ENCODE results near the gene SIRT2. TPM values are rescaled to one million over a fixed set of nuclear protein-coding genes. Genes with fewer than 3 reads are reported as not detected.
"Not testable (repeated sequence)": the region's sequence is repeated elsewhere in the genome, so short reads cannot be mapped to it uniquely, and the experiment has no call there.

SIRT2 gene
- total RNA-seq, 1 experiment from 2014 or later: 37.4 TPM

DNA sequence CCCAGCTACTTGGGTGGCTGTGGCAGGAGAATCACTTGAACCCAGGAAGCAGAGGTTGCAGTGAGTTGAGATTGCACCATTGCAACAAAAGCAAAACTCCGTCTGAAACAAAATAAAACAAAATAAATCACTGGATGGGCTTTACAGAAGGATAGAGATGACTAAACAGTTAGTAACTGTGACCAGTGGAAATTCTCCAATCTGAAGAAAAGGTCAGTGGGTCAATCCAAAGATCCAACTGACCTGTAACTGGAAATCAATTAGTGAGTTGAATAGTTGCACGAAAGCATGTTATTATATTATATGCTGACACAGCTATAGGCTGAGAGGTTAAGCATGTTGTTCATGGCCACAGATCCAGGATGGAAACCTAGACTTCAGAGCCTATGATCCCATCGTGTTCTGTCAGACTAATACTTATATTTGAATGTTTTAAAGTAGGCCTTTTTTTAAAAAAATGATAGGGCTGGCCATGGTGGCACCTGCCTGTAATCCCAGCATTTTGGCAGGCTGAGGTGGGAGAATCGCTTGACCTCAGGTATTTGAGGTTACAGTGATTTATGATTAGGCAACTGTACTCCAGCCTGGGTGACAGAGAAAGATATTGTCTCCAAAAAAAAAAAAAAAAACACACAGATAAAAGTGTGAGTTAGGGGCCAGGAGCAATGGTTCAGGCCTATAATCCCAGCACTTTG is 69.2 kb downstream of the SIRT2 start:
- CTCF ChIA-PET: interaction anchor here (0.6 to 0.8 kb wide), 3 partner anchors 21 to 194 kb away, joined by 3 read pairs; no protein-coding TSS in a partner anchor
- no peak overlapping the region for H3K27ac Mint-ChIP-seq (ENCODE audit: low read depth, unreplicated experiment)
- H3K4me3 Mint-ChIP-seq (ENCODE audit: unreplicated experiment): peak overlapping the region; percentile 77
- TF ChIP-seq, protein P1, sequence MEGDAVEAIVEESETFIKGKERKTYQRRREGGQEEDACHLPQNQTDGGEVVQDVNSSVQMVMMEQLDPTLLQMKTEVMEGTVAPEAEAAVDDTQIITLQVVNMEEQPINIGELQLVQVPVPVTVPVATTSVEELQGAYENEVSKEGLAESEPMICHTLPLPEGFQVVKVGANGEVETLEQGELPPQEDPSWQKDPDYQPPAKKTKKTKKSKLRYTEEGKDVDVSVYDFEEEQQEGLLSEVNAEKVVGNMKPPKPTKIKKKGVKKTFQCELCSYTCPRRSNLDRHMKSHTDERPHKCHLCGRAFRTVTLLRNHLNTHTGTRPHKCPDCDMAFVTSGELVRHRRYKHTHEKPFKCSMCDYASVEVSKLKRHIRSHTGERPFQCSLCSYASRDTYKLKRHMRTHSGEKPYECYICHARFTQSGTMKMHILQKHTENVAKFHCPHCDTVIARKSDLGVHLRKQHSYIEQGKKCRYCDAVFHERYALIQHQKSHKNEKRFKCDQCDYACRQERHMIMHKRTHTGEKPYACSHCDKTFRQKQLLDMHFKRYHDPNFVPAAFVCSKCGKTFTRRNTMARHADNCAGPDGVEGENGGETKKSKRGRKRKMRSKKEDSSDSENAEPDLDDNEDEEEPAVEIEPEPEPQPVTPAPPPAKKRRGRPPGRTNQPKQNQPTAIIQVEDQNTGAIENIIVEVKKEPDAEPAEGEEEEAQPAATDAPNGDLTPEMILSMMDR (IDR thresholded peaks at IDR 0.05; ENCODE audit: unreplicated experiment): no peak
- H3K4me1 Mint-ChIP-seq (ENCODE audit: insufficient read depth, unreplicated experiment): peaks cover 17% of the 10 kb centered on the region
- DNase-seq (ENCODE audit: unreplicated experiment): peak; percentile 42
- no peaks in the 10 kb centered on the region for H3K9me3 Mint-ChIP-seq (ENCODE audit: unreplicated experiment)
- H3K36me3 Mint-ChIP-seq (ENCODE audit: insufficient read depth, unreplicated experiment): peaks cover 44% of the 10 kb centered on the region
- H3K27me3 Mint-ChIP-seq (ENCODE audit: insufficient read depth, unreplicated experiment): no peaks in the 10 kb centered on the region
- intact Hi-C loops (cut with micrococcal nuclease): loop anchor here (2.0 to 5.0 kb wide), 3 partner anchors 33 to 273 kb away; no protein-coding TSS in a partner anchor
- no TSS peak for BruUV-seq (replicated peaks)
- POLR2A ChIA-PET: interaction anchor here (0.9 to 2.7 kb wide), 6 partner anchors 8 to 182 kb away, joined by 3 to 31 read pairs (median 4); partner anchors contain the start of gene ACTN4

DNA sequence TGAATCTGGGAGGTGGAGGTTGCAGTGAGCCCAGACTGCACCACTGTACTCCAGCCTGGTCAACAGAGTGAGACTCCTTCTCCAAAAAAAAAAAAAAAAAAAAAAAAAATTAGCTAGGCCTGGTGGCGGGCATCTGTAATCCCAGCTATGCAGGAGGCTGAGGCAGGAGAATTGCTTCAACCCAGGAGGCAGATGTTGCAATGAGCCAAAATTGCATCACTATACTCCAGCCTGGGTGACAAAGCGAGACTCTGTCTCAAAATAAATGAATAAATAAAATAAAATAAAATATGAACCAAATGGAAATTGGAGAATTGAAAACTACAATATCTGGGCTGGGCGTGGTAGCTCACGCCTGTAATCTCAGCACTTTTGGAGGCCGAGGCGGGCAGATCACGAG is 70.2 kb downstream of the SIRT2 start:
- peaks cover 53% of the 10 kb centered on the region for H3K36me3 Mint-ChIP-seq (ENCODE audit: insufficient read depth, unreplicated experiment)
- H3K4me3 Mint-ChIP-seq (ENCODE audit: unreplicated experiment); H3K9me3 Mint-ChIP-seq (ENCODE audit: unreplicated experiment); H3K27ac Mint-ChIP-seq (ENCODE audit: low read depth, unreplicated experiment); BruUV-seq (replicated peaks); H3K27me3 Mint-ChIP-seq (ENCODE audit: insufficient read depth, unreplicated experiment); intact Hi-C loops (cut with micrococcal nuclease): not testable (repeated sequence)
- H3K4me1 Mint-ChIP-seq (ENCODE audit: insufficient read depth, unreplicated experiment): peaks cover 17% of the 10 kb centered on the region
- ChIA-PET POLR2A (interaction anchor here (0.9 to 1.5 kb wide), 3 partner anchors 8 to 20 kb away, joined by 3 to 7 read pairs (median 4); no protein-coding TSS in a partner anchor), CTCF (interaction anchor here (0.6 to 0.7 kb wide), 2 partner anchors 66 to 133 kb away, joined by 3 to 5 read pairs; no protein-coding TSS in a partner anchor)
- DNase-seq (ENCODE audit: unreplicated experiment): peak; percentile 84

Other genes starting within 250 kb of the SIRT2 start
- gene CAPN12, start 155.1 kb downstream of the SIRT2 start, total RNA-seq (2022): not detected in 2 replicates
- gene LGALS7, start 126.1 kb downstream of the SIRT2 start, total RNA-seq (2022): 1.1 TPM in 1 of 2 replicates, not detected in the other
- gene LGALS7B, start 110.4 kb downstream of the SIRT2 start, total RNA-seq (2022): 2.5 and 2.6 TPM in 2 replicates
- 0.61 TPM in 1 of 2 replicates, not detected in the other for gene LGALS4, start 86.7 kb downstream of the SIRT2 start, total RNA-seq (2022)
- gene ECH1, start 67.8 kb downstream of the SIRT2 start, total RNA-seq (2022): 109 and 130 TPM in 2 replicates
- gene HNRNPL, start 49.6 kb downstream of the SIRT2 start, total RNA-seq (2022): 288 and 421 TPM in 2 replicates
- 3.7 and 4.7 TPM in 2 replicates for gene RINL, start 21.3 kb downstream of the SIRT2 start, total RNA-seq (2022)
- gene NFKBIB, start 351 bp upstream of the SIRT2 start, total RNA-seq (2022): 45.1 and 45.4 TPM in 2 replicates
- 0.39 TPM in 1 of 2 replicates, not detected in the other for gene CCER2, start 12.6 kb upstream of the SIRT2 start, total RNA-seq (2022)
- gene SARS2, start 31.1 kb upstream of the SIRT2 start, total RNA-seq (2022): 9.3 and 23.6 TPM in 2 replicates
- 38.1 and 53.3 TPM in 2 replicates for gene MRPS12, start 31.3 kb upstream of the SIRT2 start, total RNA-seq (2022)
- 5.2 and 5.8 TPM in 2 replicates for gene FBXO17, start 76.1 kb upstream of the SIRT2 start, total RNA-seq (2022)
- gene FBXO27, start 132.9 kb upstream of the SIRT2 start, total RNA-seq (2022): 0.28 TPM in 1 of 2 replicates, not detected in the other
- gene ACP7, start 184.8 kb upstream of the SIRT2 start, total RNA-seq (2022): not detected in 2 replicates
- gene PAK4, start 226.2 kb upstream of the SIRT2 start, total RNA-seq (2022): 28.4 and 29.5 TPM in 2 replicates